Measurements from ENCODE around the gene PTCD2. TPM values are rescaled to one million over a fixed set of nuclear protein-coding genes. Genes with fewer than 3 reads are reported as not detected.
A peak's percentile ranks its signal among the peaks of the same experiment; 100 is the strongest.

The PTCD2 gene
- total and polyA plus RNA-seq, 2 of the 8 experiments (the other 6 are each of a cell fraction or from before 2014, with no cell fraction given): 7.3 to 15.4 TPM

- TF ChIP-seq CHD7 (IDR thresholded peaks at IDR 0.05; ENCODE audit: insufficient replicate concordance, low read length) (no peak), POLR2A (IDR thresholded peaks at IDR 0.05; ENCODE audit: control extremely low read depth in 1 of 2, low read depth in 2 of 2, low read length in 2 of 2) (peak in 1 of 2 experiments; percentile 95; a peak in 2 of 3 replicates), KDM4A (IDR thresholded peaks at IDR 0.05; ENCODE audit: low read depth, low read length, severe bottlenecking) (peak; percentile 71), PHF8 (conservative IDR thresholded peaks at IDR 0.05; ENCODE audit: low read depth, low read length) (peak; percentile 85), GABPA (IDR thresholded peaks at IDR 0.05; ENCODE audit: borderline replicate concordance, insufficient read depth, low read length) (no peak), POU5F1 (IDR thresholded peaks at IDR 0.05; ENCODE audit: low read depth, low read length) (no peak), RXRA (IDR thresholded peaks at IDR 0.05; ENCODE audit: insufficient read depth, low read depth, low read length) (no peak), ASH2L (IDR thresholded peaks at IDR 0.05; ENCODE audit: low read length) (peak; percentile 94), JUND (IDR thresholded peaks at IDR 0.05; ENCODE audit: low read length) (no peak), CREB1 (IDR thresholded peaks at IDR 0.05) (peak; percentile 64; the same call in 1 of the 2 replicates)
Measured at GRCh38 chr5:72307968-72308852, 12.0 kb upstream of the PTCD2 start (continued).

Data from H1 (cell line).